Measurements from ENCODE around the gene NT5DC1.
A peak's percentile ranks its signal among the peaks of the same experiment; 100 is the strongest.

Gene NT5DC1

DNA sequence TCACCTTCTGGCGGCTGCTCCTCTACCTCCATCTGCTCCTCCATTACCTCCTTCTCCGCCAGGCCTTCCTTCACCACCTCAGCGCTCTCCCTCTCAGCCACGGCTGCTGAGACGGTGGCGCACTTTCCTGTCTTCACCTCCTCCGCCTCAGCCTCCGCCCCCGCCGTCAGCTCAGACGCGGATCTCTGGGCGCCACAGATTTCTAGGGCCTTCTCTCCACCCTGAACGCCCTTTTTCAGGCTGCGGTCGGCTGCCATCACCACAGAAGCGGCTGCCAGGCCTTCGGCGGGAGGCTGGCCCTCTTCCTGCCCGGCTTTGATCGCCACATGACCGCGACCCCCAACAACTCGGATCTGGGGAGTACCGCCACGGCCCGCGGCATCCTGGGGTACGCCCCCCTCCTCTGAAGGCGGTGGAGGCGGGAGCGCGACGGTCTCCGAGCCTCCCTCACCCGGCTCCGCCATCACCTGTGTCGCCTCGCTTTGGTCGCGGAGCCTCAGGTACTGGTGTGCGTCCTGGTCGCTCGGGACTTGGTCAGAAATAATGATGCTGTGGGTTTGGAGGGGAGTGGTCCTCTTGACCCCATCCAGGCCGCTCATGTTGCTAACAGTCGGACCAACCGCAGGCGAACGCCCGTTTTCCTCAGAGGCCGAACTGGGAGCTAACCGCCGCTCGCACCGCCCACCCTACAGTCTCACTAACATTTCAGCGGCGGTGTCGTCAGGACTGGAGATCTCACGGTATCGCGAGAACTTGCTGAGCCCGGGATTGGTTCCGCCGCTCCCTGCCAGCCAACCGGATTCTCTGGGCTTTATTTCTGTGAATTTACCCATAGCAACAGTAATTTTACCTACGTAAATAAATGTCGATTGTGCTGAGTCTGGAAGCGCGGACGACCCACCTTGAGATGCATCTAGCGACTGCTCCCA, 178.8 kb downstream of the NT5DC1 start, which contains the start of gene TSPYL1 (continued):
- TF ChIP-seq, protein P1, sequence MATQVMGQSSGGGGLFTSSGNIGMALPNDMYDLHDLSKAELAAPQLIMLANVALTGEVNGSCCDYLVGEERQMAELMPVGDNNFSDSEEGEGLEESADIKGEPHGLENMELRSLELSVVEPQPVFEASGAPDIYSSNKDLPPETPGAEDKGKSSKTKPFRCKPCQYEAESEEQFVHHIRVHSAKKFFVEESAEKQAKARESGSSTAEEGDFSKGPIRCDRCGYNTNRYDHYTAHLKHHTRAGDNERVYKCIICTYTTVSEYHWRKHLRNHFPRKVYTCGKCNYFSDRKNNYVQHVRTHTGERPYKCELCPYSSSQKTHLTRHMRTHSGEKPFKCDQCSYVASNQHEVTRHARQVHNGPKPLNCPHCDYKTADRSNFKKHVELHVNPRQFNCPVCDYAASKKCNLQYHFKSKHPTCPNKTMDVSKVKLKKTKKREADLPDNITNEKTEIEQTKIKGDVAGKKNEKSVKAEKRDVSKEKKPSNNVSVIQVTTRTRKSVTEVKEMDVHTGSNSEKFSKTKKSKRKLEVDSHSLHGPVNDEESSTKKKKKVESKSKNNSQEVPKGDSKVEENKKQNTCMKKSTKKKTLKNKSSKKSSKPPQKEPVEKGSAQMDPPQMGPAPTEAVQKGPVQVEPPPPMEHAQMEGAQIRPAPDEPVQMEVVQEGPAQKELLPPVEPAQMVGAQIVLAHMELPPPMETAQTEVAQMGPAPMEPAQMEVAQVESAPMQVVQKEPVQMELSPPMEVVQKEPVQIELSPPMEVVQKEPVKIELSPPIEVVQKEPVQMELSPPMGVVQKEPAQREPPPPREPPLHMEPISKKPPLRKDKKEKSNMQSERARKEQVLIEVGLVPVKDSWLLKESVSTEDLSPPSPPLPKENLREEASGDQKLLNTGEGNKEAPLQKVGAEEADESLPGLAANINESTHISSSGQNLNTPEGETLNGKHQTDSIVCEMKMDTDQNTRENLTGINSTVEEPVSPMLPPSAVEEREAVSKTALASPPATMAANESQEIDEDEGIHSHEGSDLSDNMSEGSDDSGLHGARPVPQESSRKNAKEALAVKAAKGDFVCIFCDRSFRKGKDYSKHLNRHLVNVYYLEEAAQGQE (tag by site-specific recombination; IDR thresholded peaks at IDR 0.05), result peak; percentile 38; the same call in 1 of the 2 replicates
- TF ChIP-seq, protein P2, sequence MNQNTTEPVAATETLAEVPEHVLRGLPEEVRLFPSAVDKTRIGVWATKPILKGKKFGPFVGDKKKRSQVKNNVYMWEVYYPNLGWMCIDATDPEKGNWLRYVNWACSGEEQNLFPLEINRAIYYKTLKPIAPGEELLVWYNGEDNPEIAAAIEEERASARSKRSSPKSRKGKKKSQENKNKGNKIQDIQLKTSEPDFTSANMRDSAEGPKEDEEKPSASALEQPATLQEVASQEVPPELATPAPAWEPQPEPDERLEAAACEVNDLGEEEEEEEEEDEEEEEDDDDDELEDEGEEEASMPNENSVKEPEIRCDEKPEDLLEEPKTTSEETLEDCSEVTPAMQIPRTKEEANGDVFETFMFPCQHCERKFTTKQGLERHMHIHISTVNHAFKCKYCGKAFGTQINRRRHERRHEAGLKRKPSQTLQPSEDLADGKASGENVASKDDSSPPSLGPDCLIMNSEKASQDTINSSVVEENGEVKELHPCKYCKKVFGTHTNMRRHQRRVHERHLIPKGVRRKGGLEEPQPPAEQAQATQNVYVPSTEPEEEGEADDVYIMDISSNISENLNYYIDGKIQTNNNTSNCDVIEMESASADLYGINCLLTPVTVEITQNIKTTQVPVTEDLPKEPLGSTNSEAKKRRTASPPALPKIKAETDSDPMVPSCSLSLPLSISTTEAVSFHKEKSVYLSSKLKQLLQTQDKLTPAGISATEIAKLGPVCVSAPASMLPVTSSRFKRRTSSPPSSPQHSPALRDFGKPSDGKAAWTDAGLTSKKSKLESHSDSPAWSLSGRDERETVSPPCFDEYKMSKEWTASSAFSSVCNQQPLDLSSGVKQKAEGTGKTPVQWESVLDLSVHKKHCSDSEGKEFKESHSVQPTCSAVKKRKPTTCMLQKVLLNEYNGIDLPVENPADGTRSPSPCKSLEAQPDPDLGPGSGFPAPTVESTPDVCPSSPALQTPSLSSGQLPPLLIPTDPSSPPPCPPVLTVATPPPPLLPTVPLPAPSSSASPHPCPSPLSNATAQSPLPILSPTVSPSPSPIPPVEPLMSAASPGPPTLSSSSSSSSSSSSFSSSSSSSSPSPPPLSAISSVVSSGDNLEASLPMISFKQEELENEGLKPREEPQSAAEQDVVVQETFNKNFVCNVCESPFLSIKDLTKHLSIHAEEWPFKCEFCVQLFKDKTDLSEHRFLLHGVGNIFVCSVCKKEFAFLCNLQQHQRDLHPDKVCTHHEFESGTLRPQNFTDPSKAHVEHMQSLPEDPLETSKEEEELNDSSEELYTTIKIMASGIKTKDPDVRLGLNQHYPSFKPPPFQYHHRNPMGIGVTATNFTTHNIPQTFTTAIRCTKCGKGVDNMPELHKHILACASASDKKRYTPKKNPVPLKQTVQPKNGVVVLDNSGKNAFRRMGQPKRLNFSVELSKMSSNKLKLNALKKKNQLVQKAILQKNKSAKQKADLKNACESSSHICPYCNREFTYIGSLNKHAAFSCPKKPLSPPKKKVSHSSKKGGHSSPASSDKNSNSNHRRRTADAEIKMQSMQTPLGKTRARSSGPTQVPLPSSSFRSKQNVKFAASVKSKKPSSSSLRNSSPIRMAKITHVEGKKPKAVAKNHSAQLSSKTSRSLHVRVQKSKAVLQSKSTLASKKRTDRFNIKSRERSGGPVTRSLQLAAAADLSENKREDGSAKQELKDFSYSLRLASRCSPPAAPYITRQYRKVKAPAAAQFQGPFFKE (tag by site-specific recombination; IDR thresholded peaks at IDR 0.05; ENCODE audit: borderline replicate concordance), result peak; percentile 71; the same call in 1 of the 2 replicates
- TF ChIP-seq SALL2 (tag by site-specific recombination; IDR thresholded peaks at IDR 0.05; ENCODE audit: borderline replicate concordance), result no peak
- TF ChIP-seq, protein P3, sequence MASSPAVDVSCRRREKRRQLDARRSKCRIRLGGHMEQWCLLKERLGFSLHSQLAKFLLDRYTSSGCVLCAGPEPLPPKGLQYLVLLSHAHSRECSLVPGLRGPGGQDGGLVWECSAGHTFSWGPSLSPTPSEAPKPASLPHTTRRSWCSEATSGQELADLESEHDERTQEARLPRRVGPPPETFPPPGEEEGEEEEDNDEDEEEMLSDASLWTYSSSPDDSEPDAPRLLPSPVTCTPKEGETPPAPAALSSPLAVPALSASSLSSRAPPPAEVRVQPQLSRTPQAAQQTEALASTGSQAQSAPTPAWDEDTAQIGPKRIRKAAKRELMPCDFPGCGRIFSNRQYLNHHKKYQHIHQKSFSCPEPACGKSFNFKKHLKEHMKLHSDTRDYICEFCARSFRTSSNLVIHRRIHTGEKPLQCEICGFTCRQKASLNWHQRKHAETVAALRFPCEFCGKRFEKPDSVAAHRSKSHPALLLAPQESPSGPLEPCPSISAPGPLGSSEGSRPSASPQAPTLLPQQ (tag by site-specific recombination; IDR thresholded peaks at IDR 0.05), result peak; percentile 59; the same call in 1 of the 2 replicates
- TF ChIP-seq ZNF660 (tag by site-specific recombination; IDR thresholded peaks at IDR 0.05), result peak; percentile 70
- no peak for TF ChIP-seq ZNF473 (tag by site-specific recombination; IDR thresholded peaks at IDR 0.05)
- no peak for TF ChIP-seq ZNF549 (tag by site-specific recombination; IDR thresholded peaks at IDR 0.05)
- TF ChIP-seq ZEB2 (tag by site-specific recombination; IDR thresholded peaks at IDR 0.05), result peak; percentile 63
- TF ChIP-seq, protein P4, sequence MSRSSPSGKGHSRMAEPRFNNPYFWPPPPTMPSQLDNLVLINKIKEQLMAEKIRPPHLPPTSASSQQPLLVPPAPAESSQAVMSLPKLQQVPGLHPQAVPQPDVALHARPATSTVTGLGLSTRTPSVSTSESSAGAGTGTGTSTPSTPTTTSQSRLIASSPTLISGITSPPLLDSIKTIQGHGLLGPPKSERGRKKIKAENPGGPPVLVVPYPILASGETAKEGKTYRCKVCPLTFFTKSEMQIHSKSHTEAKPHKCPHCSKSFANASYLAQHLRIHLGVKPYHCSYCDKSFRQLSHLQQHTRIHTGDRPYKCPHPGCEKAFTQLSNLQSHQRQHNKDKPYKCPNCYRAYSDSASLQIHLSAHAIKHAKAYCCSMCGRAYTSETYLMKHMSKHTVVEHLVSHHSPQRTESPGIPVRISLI (tag by site-specific recombination; IDR thresholded peaks at IDR 0.05), result no peak
- TF ChIP-seq ZNF843 (tag by site-specific recombination; IDR thresholded peaks at IDR 0.05), result peak; percentile 23
- TF ChIP-seq ZNF366 (tag by site-specific recombination; conservative IDR thresholded peaks at IDR 0.05), result peak; percentile 89
- TF ChIP-seq ZNF398 (tag by site-specific recombination; IDR thresholded peaks at IDR 0.05), result peak; percentile 61
- TF ChIP-seq ZNF664 (tag by site-specific recombination; IDR thresholded peaks at IDR 0.05), result peak; percentile 96
- TF ChIP-seq ZBTB10 (tag by site-specific recombination; IDR thresholded peaks at IDR 0.05), result peak; percentile 89; the same call in 1 of the 2 replicates
- peak; percentile 32; the same call in 1 of the 2 replicates for TF ChIP-seq FEZF1 (tag by site-specific recombination; IDR thresholded peaks at IDR 0.05)
- no peak for TF ChIP-seq TCF7L2 (IDR thresholded peaks at IDR 0.05; ENCODE audit: borderline replicate concordance, low read depth, low read length)
- no peak for TF ChIP-seq ZNF112 (tag by site-specific recombination; IDR thresholded peaks at IDR 0.05)
- peak; percentile 52; the same call in 1 of the 2 replicates for TF ChIP-seq ZBTB20 (tag by site-specific recombination; IDR thresholded peaks at IDR 0.05)
- TF ChIP-seq ZNF174 (tag by site-specific recombination; IDR thresholded peaks at IDR 0.05), result no peak
